Hematopoietic multipotent progenitor cell treated with erythropoietin and hydrocortisone succinate and interleukin-3 and kit ligand, for 4 days (in vitro differentiated cells): ENCODE measurements around the gene IQSEC1.

Experiments
- DNase-seq: peaks from one replicate; pipeline ENCODE4 v3.0.0-alpha.2; 2015

IQSEC1 gene

GRCh38 chr3:13085081-13085845, 12.0 kb upstream of the IQSEC1 start:
- DNase-seq = peak; percentile 28

GRCh38 chr3:13083898-13084297, 10.7 kb upstream of the IQSEC1 start:
- DNase-seq = no peak

GRCh38 chr3:13083254-13083653, 10.0 kb upstream of the IQSEC1 start:
- DNase-seq = no peak

- no peak for DNase-seq
Observed at GRCh38 chr3:13082677-13083076, 9.4 kb upstream of the IQSEC1 start.

GRCh38 chr3:13081603-13082360, 8.6 kb upstream of the IQSEC1 start:
- peak; percentile 72 for DNase-seq

- no peak for DNase-seq
Observed at GRCh38 chr3:13080591-13080990, 7.4 kb upstream of the IQSEC1 start.

- no peak for DNase-seq
Observed at GRCh38 chr3:13080026-13080425, 6.8 kb upstream of the IQSEC1 start.

- DNase-seq = no peak
Observed at GRCh38 chr3:13079510-13079909, 6.3 kb upstream of the IQSEC1 start.

GRCh38 chr3:13079051-13079450, 5.8 kb upstream of the IQSEC1 start:
- DNase-seq = no peak

- no peak for DNase-seq
Observed at GRCh38 chr3:13078163-13078905, 5.1 kb upstream of the IQSEC1 start.

- DNase-seq = no peak
Observed at GRCh38 chr3:13077431-13078162, 4.4 kb upstream of the IQSEC1 start.

- DNase-seq = no peak
Observed at GRCh38 chr3:13075986-13076654, 2.9 kb upstream of the IQSEC1 start.

- DNase-seq = no peak
Observed at GRCh38 chr3:13075318-13075717, 2.1 kb upstream of the IQSEC1 start.

- DNase-seq = no peak
Observed at GRCh38 chr3:13074006-13074375, 762 bp upstream of the IQSEC1 start.

- DNase-seq = no peak
Observed at GRCh38 chr3:13072600-13073325, 466 bp downstream of the IQSEC1 start.

GRCh38 chr3:13072239-13072599, 1.0 kb downstream of the IQSEC1 start:
- no peak for DNase-seq

GRCh38 chr3:13071695-13072094, 1.5 kb downstream of the IQSEC1 start:
- no peak for DNase-seq

- peak; percentile 82 for DNase-seq
Observed at GRCh38 chr3:13070391-13071070, 2.7 kb downstream of the IQSEC1 start.

GRCh38 chr3:13069495-13069894, 3.7 kb downstream of the IQSEC1 start:
- DNase-seq = peak; percentile 77

GRCh38 chr3:13068269-13069010, 4.8 kb downstream of the IQSEC1 start:
- DNase-seq = peak; percentile 42
